SK-N-MC (cell line): ENCODE measurements around the gene ARL10.

ENCODE experiments used
- EZH2 ChIP-seq: fragments of 200-600 bp; sonication (generic); IDR thresholded peaks from one replicate; pipeline ENCODE4 v1.6.1; 2017; ENCODE audit warnings: antibody characterized with exemption
- POLR2AphosphoS5 ChIP-seq: IDR thresholded peaks from 2 replicates; pipeline ENCODE4 v1.6.1; 2012; ENCODE audit warnings: mild to moderate bottlenecking, low read depth, low read length, borderline replicate concordance

GRCh38 chr5:176394096-176394495 lies 28.8 kb downstream of the ARL10 start:
- no peak for TF ChIP-seq POLR2AphosphoS5
- TF ChIP-seq EZH2, result no peak
